GM19438 (cell line): ENCODE measurements around the gene MCM3.

ENCODE experiments used
- ATAC-seq: cut with Tn5 transposase; IDR thresholded peaks from one replicate; pipeline ENCODE4 v1.9.1; 2021; ENCODE audit warnings: low read depth; ENCODE audit not compliant: unreplicated experiment

The MCM3 gene

GRCh38 chr6:52284460-52285176 is at the start of gene MCM3:
MCM3 (minus strand) TSS chr6:52284742; CDS start chr6:52284674, 68 bp downstream.
- ATAC-seq = peak; percentile 97

- no peak for ATAC-seq
These were observed 49.3 kb upstream of the MCM3 start for GRCh38 chr6:52333840-52334200.

- no peak for ATAC-seq
These were observed 47.4 kb upstream of the MCM3 start for GRCh38 chr6:52331793-52332457.

- ATAC-seq = no peak
These were observed 45.9 kb upstream of the MCM3 start for GRCh38 chr6:52330470-52330869.

GRCh38 chr6:52328729-52329128 is 44.2 kb upstream of the MCM3 start:
- ATAC-seq = no peak

- no peak for ATAC-seq
These were observed 43.7 kb upstream of the MCM3 start for GRCh38 chr6:52328303-52328662.

GRCh38 chr6:52326540-52327364 is 42.2 kb upstream of the MCM3 start:
- no peak for ATAC-seq

GRCh38 chr6:52325695-52326471 is 41.3 kb upstream of the MCM3 start:
- no peak for ATAC-seq

- ATAC-seq = no peak
These were observed 39.6 kb upstream of the MCM3 start for GRCh38 chr6:52324189-52324588.

GRCh38 chr6:52317841-52318581 is 33.5 kb upstream of the MCM3 start:
- peak; percentile 99 for ATAC-seq

- no peak for ATAC-seq
These were observed 32.7 kb upstream of the MCM3 start for GRCh38 chr6:52317211-52317610.

GRCh38 chr6:52314752-52315151 is 30.2 kb upstream of the MCM3 start:
- no peak for ATAC-seq

GRCh38 chr6:52312461-52312860 is 27.9 kb upstream of the MCM3 start:
- ATAC-seq = no peak

GRCh38 chr6:52310932-52311331 is 26.4 kb upstream of the MCM3 start:
- ATAC-seq = no peak

- ATAC-seq = no peak
These were observed 23.4 kb upstream of the MCM3 start for GRCh38 chr6:52307900-52308372.

GRCh38 chr6:52306972-52307870 is 22.7 kb upstream of the MCM3 start:
- ATAC-seq = no peak

GRCh38 chr6:52305948-52306767 is 21.6 kb upstream of the MCM3 start:
- peak; percentile 56 for ATAC-seq

GRCh38 chr6:52305411-52305810 is 20.9 kb upstream of the MCM3 start:
- no peak for ATAC-seq
